Testis (tissue), 3 donors: ENCODE measurements around the gene IFNL2. TPM values are rescaled to one million over a fixed set of nuclear protein-coding genes. Genes with fewer than 3 reads are reported as not detected.

Experiments
- DNase-seq: peaks from one replicate; pipeline ENCODE4 v3.0.0-alpha.2; 2019
- H3K27ac ChIP-seq, 2 donors: fragments of 200-600 bp; sonication (generic); one replicate each; pipeline ENCODE4 v1.5.1; 2019
- H3K27me3 ChIP-seq: fragments of 200-600 bp; sonication (generic); one replicate; pipeline ENCODE4 v1.5.1; 2019
- H3K36me3 ChIP-seq: fragments of 200-600 bp; sonication (generic); one replicate; pipeline ENCODE4 v1.5.1; 2017; ENCODE audit warnings: low read depth; ENCODE audit errors: missing control alignments
- H3K4me1 ChIP-seq: fragments of 200-600 bp; sonication (generic); one replicate; pipeline ENCODE4 v1.5.1; 2019
- H3K4me3 ChIP-seq, 2 donors: fragments of 200-600 bp; sonication (generic); one replicate each; pipeline ENCODE4 v1.5.1; 2017 to 2019
- H3K9me3 ChIP-seq: fragments of 200-600 bp; sonication (generic); one replicate; pipeline ENCODE4 v1.5.1; 2017
- CTCF ChIP-seq, 3 experiments: fragments of 450-650 bp in 2 of 3; fragments of 200-600 bp in 1 of 3; sonication (generic) in 1 of 3; IDR thresholded peaks; one replicate each; pipeline ENCODE4 v1.5.1; 2016 to 2019; ENCODE audit warnings: antibody characterized with exemption in 3 of 3, mild to moderate bottlenecking in 2 of 3, moderate library complexity in 1 of 3
- POLR2A ChIP-seq: fragments of 450-650 bp; IDR thresholded peaks from one replicate; pipeline ENCODE4 v1.6.1; 2017; ENCODE audit warnings: antibody characterized with exemption, mild to moderate bottlenecking, moderate library complexity
- WGBS, 2 donors: methylation state at CpG; one replicate each; pipeline ENCODE4 v1.1.5; 2018; 5-methylcytosine and 5-hydroxymethylcytosine counted together
- intact Hi-C: fragments of 100-400 bp; cut with DNase I; formaldehyde crosslinking; loops from one replicate; pipeline ENCODE4 v1.15.1; 2023; ENCODE audit warnings: low total_unique reads
- polyA plus RNA-seq: library from polyadenylated mRNA; stranded (reverse); fragments of 350-450 nt; fragmentation: Illumina TruSeq; extraction: RNeasy Lipid Tissue Mini Kit (QIAGEN cat#74804); gene quantifications from one replicate; pipeline ENCODE4 v1.2.3, GENCODE V29; 2014; ENCODE audit warnings: low read depth, low replicate concordance; ENCODE audit not compliant: insufficient read depth
- total RNA-seq, 2 donors: library from RNA; depleted of rRNA; stranded (reverse); fragments of >200 nt; gene quantifications; one replicate each; pipeline ENCODE4 v1.2.3, GENCODE V29; 2016

IFNL2 gene
- total and polyA plus RNA-seq, 3 donors from 2014 or later: 0.43 TPM; not detected in 2

GRCh38 chr19:39248806-39249205 is 19.4 kb upstream of the IFNL2 start, which contains the start of gene IFNL4:
TSS of gene IFNL4 (minus strand) at chr19:39248856.
- intact Hi-C loops: no loop called here
- no peaks in the 10 kb centered on the region for H3K27me3 ChIP-seq
- no peaks in the 10 kb centered on the region for H3K4me1 ChIP-seq
- H3K9me3 ChIP-seq: no peaks in the 10 kb centered on the region
- peak within 1 kb of the TSS; percentile 10 to 40 for H3K4me3 ChIP-seq
- WGBS, 2 donors: 39 to 69% methylated on average over 11 to 13 of the region's 13 CpGs
- no peak for DNase-seq
- TF ChIP-seq POLR2A (no peak), CTCF (IDR thresholded peaks at IDR 0.05) (no peak)
- no peaks in the 10 kb centered on the region for H3K36me3 ChIP-seq
- H3K27ac ChIP-seq: no peak within 1 kb of the TSS

- 72 to 80% methylated on average over 5 of the region's 5 CpGs for WGBS, 2 donors
- H3K4me3 ChIP-seq: no peak overlapping the region
- no peak overlapping the region for H3K27ac ChIP-seq
- H3K27me3 ChIP-seq: no peaks in the 10 kb centered on the region
- TF ChIP-seq CTCF (IDR thresholded peaks at IDR 0.05) (no peak), POLR2A (no peak)
- intact Hi-C loops: no loop called here
- DNase-seq: no peak
- H3K9me3 ChIP-seq: no peaks in the 10 kb centered on the region
- H3K4me1 ChIP-seq: no peaks in the 10 kb centered on the region
- no peaks in the 10 kb centered on the region for H3K36me3 ChIP-seq
Measured at GRCh38 chr19:39251081-39251480, 17.1 kb upstream of the IFNL2 start.

- Histone ChIP-seq H3K4me3 (no peak overlapping the region), H3K36me3 (no peaks in the 10 kb centered on the region), H3K9me3 (no peaks in the 10 kb centered on the region), H3K4me1 (no peaks in the 10 kb centered on the region), H3K27ac (no peak overlapping the region), H3K27me3 (no peaks in the 10 kb centered on the region)
- no peak for DNase-seq
- intact Hi-C loops: no loop called here
- TF ChIP-seq CTCF (IDR thresholded peaks at IDR 0.05) (no peak), POLR2A (no peak)
- 72 to 76% methylated on average over 3 of the region's 3 CpGs for WGBS, 2 donors
Measured at GRCh38 chr19:39251846-39252245, 16.4 kb upstream of the IFNL2 start.

GRCh38 chr19:39252458-39252857 is 15.7 kb upstream of the IFNL2 start:
- no peaks in the 10 kb centered on the region for H3K9me3 ChIP-seq
- DNase-seq: no peak
- H3K36me3 ChIP-seq: no peaks in the 10 kb centered on the region
- no peak overlapping the region for H3K27ac ChIP-seq
- no peaks in the 10 kb centered on the region for H3K27me3 ChIP-seq
- no peak for TF ChIP-seq POLR2A
- TF ChIP-seq CTCF (IDR thresholded peaks at IDR 0.05): no peak
- no peaks in the 10 kb centered on the region for H3K4me1 ChIP-seq
- WGBS, 2 donors: 50 to 68% methylated on average over 3 of the region's 3 CpGs
- intact Hi-C loops: no loop called here
- H3K4me3 ChIP-seq: no peak overlapping the region

- Histone ChIP-seq H3K36me3 (no peaks in the 10 kb centered on the region), H3K27me3 (no peaks in the 10 kb centered on the region), H3K4me1 (no peaks in the 10 kb centered on the region), H3K4me3 (no peak overlapping the region), H3K9me3 (no peaks in the 10 kb centered on the region), H3K27ac (no peak overlapping the region)
- no peak for DNase-seq
- WGBS, 2 donors: 80 to 81% methylated on average over 8 of the region's 8 CpGs
- TF ChIP-seq CTCF (IDR thresholded peaks at IDR 0.05) (no peak), POLR2A (no peak)
- intact Hi-C loops: no loop called here
Measured at GRCh38 chr19:39253374-39254149, 14.6 kb upstream of the IFNL2 start.
